ENCODE results near the gene PCLO.

- TF ChIP-seq TAF1 (IDR thresholded peaks at IDR 0.05; ENCODE audit: borderline replicate concordance, low read depth, low read length), result no peak
- no peak for TF ChIP-seq POLR2A (IDR thresholded peaks at IDR 0.05; ENCODE audit: low read depth, low read length)
- no peak for TF ChIP-seq POLR2AphosphoS5 (IDR thresholded peaks at IDR 0.05; ENCODE audit: low read depth, low read length)
Observed at GRCh38 chr7:82729172-82730030, 433.3 kb downstream of the PCLO start.
